SK-N-SH treated with all-trans-retinoic acid at 6 μM for 48 hours (cell line): ENCODE data around the gene TMEM74B.

Experiments
- ARNTL ChIP-seq: fragments of 450-650 bp; formaldehyde crosslinking; IDR thresholded peaks from 2 replicates; pipeline ENCODE4 v1.5.0; 2020; ENCODE audit warnings: low read depth, mild to moderate bottlenecking, moderate library complexity, borderline replicate concordance
- RARB ChIP-seq: fragments of 250-450 bp; sonication (Bioruptor Pico); IDR thresholded peaks from 2 replicates; pipeline ENCODE4 v1.8.0; 2021; ENCODE audit warnings: mild to moderate bottlenecking, moderate library complexity
- SNAI2 ChIP-seq: fragments of 250-450 bp; sonication (Bioruptor Pico); IDR thresholded peaks from 2 replicates; pipeline ENCODE4 v1.5.0; 2020; ENCODE audit warnings: mild to moderate bottlenecking, moderate library complexity
- TCF4 ChIP-seq: fragments of 250-450 bp; sonication (Bioruptor Pico); IDR thresholded peaks from 2 replicates; pipeline ENCODE4 v1.8.0; 2021; ENCODE audit warnings: mild to moderate bottlenecking, moderate library complexity, borderline replicate concordance
- ZNF70 ChIP-seq: fragments of 450-650 bp; formaldehyde crosslinking; IDR thresholded peaks from 2 replicates; pipeline ENCODE4 v1.5.0; 2020; ENCODE audit warnings: mild to moderate bottlenecking, moderate library complexity
- TF ChIP-seq, protein P1 (sequence below): fragments of 250-450 bp; sonication (Bioruptor Pico); IDR thresholded peaks from 2 replicates; pipeline ENCODE4 v1.8.0; 2021; ENCODE audit warnings: low read depth, mild to moderate bottlenecking, moderate library complexity, borderline replicate concordance

DNA sequence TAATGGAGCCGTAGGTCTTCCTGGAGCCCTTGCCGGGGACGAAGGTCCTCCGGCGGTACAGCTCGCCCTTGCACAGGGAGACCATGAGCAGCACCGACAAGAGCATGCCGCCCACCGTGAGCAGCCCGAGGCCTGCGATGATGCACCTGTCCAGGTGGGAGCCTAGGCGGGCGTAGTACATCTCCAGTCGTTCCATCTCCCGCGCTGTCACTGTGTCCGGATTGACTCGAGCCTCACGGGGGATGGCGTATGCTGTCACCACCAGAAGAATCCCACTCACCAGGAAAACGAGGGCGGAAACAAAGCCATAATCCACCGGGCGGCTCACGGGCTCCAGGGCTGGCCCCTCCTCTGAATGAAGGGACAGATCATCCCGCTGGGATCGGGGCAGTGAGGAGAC lies 3.8 kb downstream of the TMEM74B start:
- TF ChIP-seq ARNTL (CRISPR knock-in tag) (no peak), TCF4 (CRISPR knock-in tag) (no peak), ZNF70 (no peak), RARB (CRISPR knock-in tag) (no peak), SNAI2 (CRISPR knock-in tag) (no peak)
- TF ChIP-seq, protein P1, sequence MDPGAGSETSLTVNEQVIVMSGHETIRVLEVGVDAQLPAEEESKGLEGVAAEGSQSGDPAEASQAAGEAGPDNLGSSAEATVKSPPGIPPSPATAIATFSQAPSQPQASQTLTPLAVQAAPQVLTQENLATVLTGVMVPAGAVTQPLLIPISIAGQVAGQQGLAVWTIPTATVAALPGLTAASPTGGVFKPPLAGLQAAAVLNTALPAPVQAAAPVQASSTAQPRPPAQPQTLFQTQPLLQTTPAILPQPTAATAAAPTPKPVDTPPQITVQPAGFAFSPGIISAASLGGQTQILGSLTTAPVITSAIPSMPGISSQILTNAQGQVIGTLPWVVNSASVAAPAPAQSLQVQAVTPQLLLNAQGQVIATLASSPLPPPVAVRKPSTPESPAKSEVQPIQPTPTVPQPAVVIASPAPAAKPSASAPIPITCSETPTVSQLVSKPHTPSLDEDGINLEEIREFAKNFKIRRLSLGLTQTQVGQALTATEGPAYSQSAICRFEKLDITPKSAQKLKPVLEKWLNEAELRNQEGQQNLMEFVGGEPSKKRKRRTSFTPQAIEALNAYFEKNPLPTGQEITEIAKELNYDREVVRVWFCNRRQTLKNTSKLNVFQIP (CRISPR knock-in tag): no peak
